ENCODE results near the gene EEPD1. TPM values are rescaled to one million over a fixed set of nuclear protein-coding genes. Genes with fewer than 3 reads are reported as not detected.
A peak's percentile ranks its signal among the peaks of the same experiment; 100 is the strongest.

EEPD1 gene
- polyA plus RNA-seq, 10 donors: 10.5 to 17.2 (median 12.9) TPM

GRCh38 chr7:36154255-36155212 is 1.5 kb downstream of the EEPD1 start:
- peak in 1 of 3 donors; percentile 3 for DNase-seq

- peak in 2 of 3 donors; percentile 16 to 48 for DNase-seq
Measured at GRCh38 chr7:36155811-36156361, 2.8 kb downstream of the EEPD1 start.

DNA sequence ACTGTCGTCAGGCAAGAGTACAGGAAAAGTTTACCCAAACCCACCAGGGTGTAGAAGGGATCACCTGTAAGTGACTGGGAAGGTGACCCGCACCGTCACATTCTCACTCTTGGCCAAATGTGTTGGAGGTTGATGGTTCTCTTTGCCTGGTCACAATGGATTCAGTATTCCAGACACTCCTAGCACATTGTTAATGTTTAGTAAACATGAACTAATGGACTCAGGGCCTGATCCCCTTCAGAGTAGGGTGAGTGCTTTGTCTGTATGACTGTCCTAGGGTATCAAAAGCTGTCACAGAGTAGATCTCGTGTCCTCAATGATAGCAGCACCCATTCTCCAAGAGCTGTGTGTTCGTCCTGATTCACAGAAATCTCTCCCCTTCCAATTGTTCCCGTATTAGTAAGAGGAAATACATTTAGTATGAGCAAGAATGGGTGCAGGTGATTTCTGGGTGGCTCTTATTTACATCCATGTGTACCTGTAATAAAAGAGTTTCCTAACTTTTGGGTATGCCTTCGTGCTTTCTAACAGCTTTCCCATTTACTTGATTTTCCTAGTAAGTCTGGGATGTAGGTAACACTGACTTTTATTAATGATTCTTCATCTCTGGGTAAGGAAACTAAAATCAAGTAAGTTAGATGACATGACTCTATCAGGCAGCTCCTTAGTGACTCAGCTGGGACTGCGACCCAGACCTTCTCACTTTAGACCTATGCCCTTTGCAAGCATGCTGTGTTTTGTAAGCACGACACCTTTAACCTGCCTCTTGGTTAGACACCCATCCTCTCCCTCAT is 4.7 kb downstream of the EEPD1 start:
- DNase-seq: no peak

DNA sequence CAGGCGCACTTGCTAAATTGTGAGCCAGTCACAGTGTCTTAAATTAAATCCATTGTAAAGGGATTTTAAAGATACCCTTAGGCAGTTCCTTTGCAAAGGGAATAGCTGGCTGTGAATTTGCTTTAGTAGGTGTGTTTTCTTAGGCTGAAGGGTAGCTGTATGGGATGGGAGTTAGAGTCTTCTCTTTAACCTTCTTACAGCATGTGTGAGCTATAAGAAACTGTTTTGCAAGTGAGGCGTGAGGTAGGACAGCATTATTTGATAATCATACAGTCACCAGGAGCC is 5.2 kb downstream of the EEPD1 start:
- no peak for DNase-seq

DNA sequence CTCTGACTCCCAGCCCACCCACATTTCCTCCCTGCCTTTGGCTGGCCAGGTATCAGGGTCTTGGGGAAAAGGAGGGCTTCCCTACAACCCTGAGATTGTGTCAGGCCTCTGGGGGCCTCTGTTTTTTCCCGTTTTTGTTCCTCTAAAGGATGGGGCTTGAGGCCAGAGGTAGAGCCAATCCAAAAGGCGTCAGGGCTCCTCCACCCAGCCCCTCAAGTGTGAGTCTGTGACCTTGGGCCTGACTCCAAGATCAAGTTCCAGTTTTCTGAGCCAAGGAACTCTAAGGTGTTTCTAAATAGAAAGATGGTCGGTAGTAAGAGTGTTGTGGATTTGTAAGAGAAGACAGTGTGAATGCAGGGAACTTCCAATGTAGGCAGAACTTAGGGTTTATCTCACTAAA is 6.6 kb downstream of the EEPD1 start:
- DNase-seq: no peak

DNA sequence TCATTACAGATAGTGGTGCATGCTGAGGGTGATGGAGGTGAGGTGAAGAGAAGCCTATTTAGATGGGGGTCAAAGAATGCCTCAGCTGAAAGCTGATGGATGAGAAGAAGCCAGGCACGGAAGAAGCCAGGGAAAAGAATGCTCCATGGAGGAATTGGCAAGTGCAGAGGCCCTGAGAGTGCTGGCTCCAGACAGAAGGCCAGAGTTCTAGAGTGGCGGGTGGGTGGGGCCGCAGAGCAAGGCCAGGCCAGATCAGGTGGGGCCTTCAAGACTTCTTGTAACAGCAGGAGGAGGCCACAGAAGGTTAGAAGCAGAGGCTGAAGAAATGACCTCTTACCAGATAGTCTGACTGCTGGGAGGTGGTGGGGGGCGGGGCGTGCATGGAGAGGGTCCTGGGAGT is 7.3 kb downstream of the EEPD1 start:
- no peak for DNase-seq

- DNase-seq: no peak
Measured at GRCh38 chr7:36161996-36162395, 8.9 kb downstream of the EEPD1 start.

GRCh38 chr7:36165059-36165458 is 12.0 kb downstream of the EEPD1 start:
- no peak for DNase-seq

DNA sequence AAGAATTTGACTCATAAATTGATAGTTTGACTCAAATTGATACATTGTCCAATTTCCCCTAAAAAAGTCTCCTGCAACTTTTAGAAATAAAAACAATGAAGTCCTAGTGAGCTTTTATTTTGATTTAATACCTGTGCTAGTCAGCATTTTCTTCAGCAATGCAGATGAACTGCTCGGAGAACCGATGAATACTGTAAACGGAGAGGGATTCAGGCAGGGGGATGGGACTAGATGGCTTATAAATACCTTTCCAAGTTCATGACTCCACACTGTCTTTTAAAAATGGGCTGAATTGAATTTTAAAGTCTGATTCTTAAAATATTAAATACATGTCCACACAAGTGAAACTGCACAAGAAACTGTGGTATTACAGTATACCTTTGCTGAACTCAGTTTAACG is 12.7 kb downstream of the EEPD1 start:
- no peak for DNase-seq

GRCh38 chr7:36167403-36168050 is 14.5 kb downstream of the EEPD1 start:
- DNase-seq: no peak

DNA sequence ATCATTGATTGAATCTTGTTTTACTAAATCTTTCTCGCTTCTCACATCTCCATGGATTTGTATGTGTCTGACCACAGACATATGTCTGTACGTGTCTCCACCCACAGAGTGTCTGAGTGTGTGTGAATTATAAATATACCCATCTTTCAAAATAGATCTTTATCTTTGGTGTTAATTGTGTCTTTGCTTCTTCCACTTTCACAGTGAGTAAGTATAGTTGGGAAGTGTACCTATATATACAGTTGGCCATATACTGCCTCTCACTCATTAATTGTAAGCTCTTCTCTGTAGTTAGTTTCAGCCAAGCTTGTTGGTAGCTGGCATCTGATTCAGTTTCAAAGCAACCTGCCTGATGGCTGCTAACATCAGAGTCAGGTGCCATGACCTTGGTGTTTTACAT is 18.4 kb downstream of the EEPD1 start:
- DNase-seq: no peak

DNA sequence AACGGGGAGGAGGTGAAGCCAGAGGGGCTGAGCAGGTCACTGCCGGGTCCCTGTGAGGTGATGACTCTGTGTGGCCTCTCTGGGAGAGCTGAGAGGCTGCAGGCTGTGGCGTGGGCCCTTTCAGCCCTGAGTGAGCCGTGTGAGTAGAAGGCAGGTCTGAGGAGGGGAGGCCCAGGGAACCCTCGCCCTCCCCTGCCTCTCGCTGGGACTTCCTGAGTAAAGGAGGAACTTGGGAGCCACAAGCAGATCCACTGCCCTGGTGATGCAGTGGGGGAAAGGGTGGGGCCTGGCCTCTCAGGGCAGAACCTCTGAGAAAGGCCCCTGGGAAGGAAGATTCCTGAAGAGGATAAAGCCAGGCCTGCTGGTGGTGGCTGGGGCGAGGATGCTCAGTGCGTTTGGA is 22.8 kb downstream of the EEPD1 start:
- peak in 1 of 3 donors; percentile 49 for DNase-seq

DNA sequence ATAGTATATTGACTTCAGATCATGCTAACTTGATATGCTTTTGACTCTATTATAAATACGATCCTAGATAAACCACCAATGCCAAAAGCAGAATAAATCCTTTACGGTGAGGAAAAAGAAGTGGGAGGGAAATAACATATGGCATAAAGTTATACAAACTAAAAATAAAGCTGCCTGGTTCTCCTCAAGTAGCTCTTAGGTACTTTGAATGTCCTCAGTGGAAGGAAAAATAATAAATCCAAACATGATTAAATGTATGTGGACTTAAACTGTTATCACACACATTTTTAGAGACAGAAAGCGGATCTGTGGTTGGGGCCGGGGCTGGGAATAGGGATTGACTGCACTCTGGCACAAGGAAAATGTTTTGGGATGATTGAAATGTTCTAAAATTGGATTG is 23.6 kb downstream of the EEPD1 start:
- peak in 1 of 3 donors; percentile 13 for DNase-seq

DNA sequence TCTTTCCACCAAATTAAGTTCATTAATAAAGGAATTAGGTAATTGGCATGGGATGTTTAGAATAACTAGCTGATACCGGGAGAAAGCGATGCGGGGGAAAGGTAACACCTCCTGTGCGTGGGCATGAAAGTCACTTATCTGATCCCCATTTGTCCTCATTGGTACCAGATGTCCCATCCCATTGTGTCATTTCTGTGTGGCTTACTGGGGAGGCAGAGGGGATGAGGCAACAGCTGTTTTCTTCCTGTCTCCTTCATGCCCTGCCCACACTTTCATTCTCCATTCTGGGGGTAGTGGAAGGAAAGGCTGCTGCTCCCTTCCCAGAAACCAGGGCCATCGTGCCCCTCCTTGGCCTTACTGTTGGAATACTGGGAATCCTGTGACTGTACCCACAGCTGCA is 27.1 kb downstream of the EEPD1 start:
- no peak for DNase-seq

DNA sequence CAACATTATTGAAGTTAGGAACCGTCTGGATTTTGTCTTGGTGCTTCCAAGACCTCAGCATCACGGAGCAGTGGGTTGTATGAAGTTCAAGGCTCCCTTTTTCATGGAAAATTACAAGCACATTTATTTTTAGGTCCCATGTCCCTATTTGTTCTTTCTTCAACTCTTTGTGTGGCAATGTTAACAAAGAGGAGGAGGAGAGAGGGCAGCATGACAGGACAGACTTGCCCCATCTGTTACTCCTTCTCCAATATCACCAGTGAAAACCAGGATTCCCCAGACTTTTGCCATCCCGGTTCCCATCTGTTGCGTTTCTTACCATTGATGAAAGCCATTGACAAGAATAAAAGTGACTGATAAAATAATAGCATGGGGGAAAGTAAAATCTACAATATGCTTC is 28.6 kb downstream of the EEPD1 start:
- DNase-seq: no peak

DNA sequence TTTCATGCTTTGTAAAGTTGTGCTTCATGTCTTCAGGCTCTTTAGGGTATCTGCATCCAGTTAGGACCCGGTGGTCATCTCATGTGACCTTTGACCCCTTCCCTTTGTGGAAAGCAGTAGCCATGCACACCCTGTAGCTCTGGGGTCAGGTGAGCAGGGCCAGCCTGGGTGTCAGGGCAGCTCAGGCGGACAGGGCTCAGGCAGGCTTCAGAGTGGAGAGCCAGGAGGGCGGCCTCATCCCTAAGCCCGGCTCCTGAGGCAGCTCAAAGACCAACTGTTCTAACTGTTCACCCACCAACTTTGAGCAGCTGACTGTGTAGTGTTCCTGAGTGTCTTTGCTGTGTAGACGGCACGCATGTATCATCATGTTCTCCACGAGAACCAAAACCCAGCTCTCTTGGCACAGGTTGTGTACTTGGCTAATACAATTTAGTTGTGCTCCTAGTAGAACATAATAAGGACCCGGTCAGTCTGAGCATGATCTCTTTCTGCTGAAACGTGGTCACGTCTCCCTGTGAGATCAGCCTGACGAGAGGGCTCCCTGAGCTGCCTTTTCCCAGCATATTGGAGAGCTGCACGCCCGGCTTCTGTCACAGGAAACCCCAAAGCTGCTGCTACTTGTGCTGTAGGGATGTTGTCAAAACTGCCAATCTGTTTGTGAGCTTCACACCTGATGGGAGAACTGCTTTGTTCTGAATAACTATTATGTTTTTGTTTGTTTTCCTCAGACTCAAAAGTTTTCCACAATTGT is 30.0 kb downstream of the EEPD1 start:
- DNase-seq: no peak

GRCh38 chr7:36185092-36185491 is 32.0 kb downstream of the EEPD1 start:
- no peak for DNase-seq

DNA sequence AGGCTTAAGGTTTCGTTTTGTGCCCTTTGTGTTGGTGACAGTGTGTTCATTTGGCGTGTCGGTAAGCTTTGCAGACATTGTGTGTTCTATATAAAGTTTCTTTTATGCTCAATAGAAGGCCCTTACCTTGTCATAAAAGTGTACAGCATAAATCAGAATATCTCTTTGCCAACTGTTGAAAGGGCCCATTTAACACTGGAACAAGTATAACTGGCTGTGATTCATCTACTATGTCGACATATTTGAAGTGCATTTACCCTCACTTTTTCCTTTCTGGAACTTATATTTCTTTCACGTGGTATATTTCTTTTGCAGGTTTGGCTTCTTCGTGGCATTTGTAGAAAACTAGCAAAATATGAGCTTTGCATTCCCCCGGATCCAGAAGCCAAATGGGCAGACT is 32.7 kb downstream of the EEPD1 start:
- no peak for DNase-seq

DNA sequence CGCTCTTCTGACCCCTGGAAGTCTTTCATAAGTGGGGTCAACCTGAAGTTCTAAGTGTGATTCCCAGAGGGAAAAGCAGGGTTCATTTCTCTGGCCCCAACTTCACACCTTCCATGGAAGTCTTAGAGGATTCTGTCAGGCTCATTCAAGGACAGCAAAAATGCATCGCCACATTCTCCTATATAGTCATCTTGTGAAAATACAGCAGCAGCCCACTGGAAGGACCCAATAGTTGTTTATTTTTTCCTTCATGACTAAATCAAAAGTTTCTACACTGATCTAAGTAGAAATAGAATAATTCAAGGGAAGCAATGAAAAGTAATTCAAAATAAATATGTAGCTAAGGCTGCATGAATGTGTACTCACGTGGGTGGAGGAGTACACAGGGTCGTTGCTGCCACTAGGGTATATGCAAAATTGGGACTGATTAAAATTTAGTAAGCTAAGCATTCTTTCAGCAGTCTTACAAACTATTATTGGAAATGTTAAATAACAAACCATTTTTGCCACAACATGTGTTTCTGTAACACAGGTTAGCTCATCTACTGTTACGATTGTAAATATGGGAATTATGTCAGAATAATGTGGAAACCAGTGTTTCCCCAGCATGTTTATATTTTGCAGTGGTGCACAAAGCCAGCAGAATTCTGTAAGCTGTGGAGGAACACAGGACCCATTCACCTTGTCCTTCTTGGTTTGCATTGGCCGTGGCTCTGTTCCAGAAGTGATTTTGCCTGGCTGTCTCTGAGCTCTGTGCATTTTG is 33.5 kb downstream of the EEPD1 start:
- DNase-seq: no peak

DNA sequence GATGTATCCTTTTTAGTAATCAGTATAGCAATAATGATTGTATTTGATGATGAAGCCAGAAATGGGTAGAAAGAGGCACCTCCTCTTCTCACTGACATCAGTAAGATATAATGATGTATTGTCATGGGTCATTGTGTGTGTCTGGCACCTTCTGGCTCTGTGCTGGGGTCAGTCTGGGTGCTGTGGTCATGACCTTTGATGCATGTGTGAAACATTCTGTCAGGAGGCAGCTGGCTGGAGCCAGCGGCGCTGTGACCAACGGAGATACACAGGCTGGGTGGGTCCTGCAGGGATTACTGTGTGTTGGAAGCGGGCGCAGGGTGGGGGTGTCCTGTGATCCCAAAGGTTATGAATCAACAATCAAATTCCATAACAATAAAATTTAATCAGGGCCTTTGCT is 35.2 kb downstream of the EEPD1 start:
- DNase-seq: no peak

DNA sequence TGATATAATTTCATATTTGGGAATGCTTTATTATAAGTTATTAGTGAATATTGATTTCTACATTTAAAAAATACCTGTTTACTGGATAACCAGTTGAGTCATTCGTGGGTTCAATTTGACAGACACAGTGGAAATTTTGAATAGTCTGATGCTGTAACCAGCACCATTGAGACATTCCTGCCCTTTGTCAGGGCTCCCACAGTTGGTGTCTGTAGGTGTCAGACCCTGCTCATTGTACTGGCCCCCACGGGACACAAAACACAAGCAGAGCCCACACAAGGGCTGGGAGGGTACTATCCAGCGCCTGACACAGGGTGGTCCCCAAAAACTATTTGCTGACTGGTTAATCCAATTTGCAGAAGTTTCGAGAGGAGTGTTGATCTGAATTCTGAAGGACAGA is 35.9 kb downstream of the EEPD1 start:
- DNase-seq: no peak

Data from muscle of back (tissue), 11 donors.